GM04504 (cell line): Measurements from ENCODE around the gene POLR2F.

ENCODE experiments used
- DNase-seq: peaks from one replicate; pipeline ENCODE4 v3.0.0-alpha.2; 2012; ENCODE audit warnings: low read depth

POLR2F gene

GRCh38 chr22:37953437-37954179, at the start of gene POLR2F, which contains the start of gene C22orf23:
TSS of gene POLR2F (plus strand) at chr22:37953699. CDS start at chr22:37953788, 89 bp downstream.
TSS of gene C22orf23 (minus strand) at chr22:37953601. CDS start at chr22:37953149, 452 bp downstream.
- peak; percentile 91 for DNase-seq

GRCh38 chr22:37904572-37905533, 48.6 kb upstream of the POLR2F start:
- DNase-seq = peak; percentile 96

DNA sequence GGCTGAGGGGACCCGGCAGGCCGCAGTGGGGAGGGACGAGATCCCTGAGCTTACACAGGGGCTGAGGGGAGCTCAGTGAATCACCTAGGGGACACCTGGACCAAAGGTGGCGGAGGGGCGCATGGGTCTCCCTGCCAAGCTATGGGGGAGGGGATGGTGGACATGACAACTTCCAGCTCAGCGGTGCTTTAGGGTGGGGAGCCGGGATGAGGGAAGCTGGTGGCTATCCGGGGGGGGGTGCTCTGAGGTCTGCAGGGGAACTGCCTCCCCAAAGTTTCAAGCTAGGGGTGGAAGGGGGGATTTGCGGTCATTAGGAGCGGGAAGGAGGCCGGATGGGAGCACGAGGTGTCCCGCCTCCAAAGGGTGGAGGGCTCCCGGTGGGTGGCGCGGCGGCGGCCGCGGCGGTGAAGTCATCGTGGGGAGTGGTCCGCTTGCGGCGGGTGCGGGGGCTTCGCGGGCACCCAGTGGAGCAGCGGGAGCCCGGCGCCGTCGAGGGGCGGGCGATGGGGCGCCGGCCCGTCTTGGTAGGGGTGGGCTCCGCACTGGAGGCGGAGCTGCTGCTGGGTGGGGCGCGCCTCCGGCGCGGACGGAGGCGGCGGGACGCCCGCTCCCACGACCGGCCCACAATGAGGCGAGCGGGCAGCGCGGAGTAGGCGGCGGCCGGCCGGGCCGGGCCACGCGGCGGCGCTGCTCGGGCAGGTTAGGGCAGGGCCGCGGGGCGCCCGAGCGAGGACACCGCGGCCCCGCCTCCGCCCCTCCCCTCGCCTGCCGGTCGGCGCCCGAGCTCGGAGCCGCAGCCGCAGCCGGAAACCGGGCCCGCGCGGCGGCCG, 47.8 kb upstream of the POLR2F start, which contains the start of gene MICALL1:
TSS of gene MICALL1 (plus strand) at position 764 of the 830 bp plus-strand sequence. CDS start 126 bp downstream, outside the sequence.
- DNase-seq = peak; percentile 66

DNA sequence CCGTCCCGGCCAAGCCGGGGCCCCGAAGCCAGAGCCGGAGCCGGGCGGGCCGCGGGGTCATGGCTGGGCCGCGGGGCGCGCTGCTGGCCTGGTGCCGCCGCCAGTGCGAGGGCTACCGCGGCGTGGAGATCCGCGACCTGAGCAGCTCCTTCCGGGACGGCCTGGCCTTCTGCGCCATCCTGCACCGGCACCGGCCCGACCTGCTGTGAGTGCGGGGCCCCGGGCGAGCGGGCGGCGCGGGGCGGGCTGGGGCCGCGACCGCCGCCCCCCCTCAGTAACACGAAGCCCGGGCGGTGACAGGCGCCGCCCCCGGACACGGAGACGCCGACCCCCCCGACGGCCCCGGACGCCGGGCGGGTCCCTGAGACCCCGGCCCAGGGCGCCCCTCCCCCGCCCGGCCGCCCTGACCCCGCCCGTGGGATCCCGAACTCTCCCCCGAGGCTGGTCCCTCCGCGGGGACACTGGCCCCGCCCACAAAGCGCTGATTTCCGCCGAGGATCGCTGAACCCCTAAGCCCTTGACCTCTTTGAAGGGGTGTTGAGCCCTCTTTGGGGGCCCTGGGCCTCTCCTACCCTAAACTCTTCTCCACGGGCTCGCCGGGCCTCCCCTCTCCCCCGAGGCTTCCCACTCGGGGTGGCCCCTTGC, 47.0 kb upstream of the POLR2F start:
- DNase-seq = no peak

DNA sequence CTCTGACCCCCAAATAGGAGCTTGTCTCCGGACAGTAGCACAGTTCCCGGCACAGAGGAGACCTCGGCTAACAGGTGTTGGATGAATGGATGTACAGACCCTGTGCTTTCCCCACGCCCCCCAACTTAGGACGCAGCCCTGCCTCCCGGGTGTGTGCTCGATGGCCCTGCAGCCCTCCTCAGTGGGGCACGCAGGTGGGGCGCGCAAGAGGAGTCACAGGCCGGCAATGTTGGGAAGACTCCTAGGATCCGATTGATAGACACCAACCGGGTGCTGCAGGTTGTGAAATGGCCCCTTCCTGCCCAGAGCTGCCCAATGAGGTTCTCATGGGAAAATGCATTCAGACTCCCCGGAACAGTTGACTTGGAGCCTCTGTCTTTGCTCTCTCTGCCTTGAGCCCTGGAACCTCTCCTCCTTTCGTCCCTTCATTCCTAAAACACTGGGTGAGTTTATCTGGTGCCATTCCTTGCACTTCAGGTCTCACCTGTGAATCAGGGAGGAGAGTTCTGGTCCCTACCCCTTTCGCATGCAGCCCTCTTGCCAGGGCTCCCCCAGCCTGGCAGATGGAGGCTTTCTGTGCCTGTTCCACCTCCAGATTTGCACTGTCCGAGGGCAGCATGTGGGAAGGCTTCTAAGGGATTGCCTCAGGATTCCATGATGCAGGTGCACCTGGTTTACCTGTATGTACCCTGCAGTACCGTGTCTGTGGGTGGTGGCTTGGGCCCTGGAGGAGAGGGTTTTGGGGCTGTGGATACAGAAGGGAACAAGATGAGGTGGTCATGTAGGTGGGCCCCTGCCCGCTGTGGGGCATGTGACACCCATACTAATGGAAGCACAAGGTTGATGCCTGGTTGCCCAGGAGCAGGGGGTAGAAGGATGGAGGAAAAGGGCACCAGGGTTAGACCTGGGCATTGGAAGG, 46.2 kb upstream of the POLR2F start:
- DNase-seq = no peak

DNA sequence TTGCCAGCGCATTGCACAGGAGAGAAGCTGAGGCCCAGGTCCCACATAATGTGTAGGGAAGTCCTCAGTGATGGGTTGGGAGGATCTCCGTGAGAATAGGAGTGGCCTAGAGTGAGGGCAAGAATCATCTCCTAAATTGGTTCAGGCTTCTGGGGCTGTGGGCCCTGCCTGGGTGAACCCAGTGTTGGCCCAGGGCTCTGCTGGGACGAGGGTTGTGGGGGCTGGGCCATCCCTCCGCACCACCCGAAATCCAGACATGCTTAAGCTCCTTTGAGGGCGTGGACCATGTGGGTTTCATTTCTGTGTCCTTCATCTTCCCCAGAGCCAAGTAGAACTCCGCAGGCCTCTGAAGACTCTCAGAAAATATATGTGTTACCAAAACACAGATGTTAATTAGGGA, 43.7 kb upstream of the POLR2F start:
- no peak for DNase-seq

GRCh38 chr22:37910890-37911672, 42.4 kb upstream of the POLR2F start:
- DNase-seq = no peak

GRCh38 chr22:37911697-37912096, 41.8 kb upstream of the POLR2F start:
- no peak for DNase-seq

DNA sequence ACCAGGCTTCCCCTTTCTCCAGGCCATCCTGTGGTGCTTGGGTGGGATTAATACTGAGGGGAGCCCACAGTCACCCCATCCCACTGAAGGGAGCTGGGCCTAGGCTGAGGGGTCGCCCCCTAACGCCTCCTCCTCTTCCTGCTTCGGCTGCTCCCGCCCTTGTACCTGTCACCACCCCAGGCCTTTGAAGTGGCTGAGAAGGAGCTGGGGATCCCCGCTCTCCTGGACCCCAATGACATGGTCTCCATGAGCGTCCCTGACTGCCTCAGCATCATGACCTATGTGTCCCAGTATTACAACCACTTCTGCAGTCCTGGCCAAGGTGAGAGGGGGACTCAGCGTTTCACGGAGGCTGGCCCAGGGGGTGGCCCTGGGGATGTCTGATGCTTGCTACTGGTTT, 41.3 kb upstream of the POLR2F start:
- no peak for DNase-seq

GRCh38 chr22:37913233-37913721, 40.2 kb upstream of the POLR2F start:
- DNase-seq = no peak

GRCh38 chr22:37916311-37916710, 37.2 kb upstream of the POLR2F start:
- DNase-seq = no peak

GRCh38 chr22:37917874-37918548, 35.5 kb upstream of the POLR2F start:
- no peak for DNase-seq

DNA sequence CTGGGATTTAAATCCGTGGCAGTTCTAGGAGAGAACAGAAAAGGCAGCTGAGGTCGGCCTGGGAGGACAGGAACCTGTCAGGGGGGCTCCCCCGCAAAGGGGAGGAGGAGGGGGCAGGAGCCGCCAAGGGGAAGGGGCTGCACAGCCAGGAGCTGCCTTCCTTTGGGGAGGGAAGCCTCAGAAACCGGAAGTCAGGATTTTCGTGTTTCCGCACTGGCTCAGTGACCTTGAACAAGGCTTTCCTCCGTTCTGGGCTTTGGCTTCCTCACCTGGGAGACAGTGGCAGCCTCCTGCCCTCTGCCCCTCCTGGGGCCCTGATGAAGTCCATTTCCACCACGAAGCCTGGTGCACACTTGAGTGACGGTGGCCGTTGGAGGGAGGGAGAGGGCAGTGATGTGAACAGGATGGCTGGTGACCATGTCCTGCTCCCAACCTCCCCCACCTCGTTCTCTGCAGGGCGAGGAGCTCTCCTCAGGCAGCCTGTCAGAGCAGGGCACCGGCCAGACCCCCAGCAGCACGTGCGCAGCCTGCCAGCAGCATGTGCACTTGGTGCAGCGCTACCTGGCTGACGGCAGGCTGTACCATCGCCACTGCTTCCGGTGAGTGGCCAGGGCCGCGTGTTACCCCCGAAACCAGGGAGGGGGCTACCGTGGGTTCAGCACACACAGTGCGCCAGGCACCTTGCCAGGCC, 34.8 kb upstream of the POLR2F start:
- DNase-seq = no peak

DNA sequence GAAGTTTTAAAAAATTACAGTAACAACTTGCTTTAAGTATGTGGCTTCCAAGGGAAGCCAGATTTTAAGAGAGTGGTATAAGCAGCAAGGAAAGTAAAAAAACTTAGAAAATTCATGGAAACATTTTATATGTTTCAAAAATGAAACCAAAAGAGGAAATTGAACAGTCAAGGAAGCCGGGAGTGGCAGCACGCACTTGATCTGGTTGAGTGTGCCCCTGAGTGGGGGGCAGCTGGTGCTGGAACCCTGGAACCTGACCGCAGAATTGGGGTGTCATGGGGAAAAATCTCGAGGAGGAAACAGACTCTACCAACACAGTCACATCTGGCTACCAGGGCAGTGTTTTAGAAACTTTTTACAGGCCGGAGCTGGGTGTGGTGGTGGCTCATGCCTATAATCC, 33.4 kb upstream of the POLR2F start:
- no peak for DNase-seq

DNA sequence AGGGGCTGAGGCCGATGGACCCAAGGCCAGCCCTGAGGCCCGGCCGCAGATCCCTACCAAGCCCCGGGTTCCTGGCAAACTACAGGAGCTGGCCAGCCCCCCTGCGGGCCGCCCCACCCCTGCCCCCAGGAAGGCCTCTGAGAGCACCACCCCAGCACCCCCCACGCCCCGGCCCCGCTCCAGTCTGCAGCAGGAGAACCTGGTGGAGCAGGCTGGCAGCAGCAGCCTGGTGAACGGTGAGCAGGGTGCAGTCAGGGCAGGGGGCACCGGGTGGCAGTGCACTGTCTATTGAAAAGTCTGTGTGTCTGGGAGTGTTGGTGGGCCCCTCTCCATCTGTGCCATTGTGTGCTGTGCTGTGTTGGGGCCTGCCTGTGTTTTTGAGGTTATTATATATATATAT, 31.3 kb upstream of the POLR2F start:
- no peak for DNase-seq

- no peak for DNase-seq
These were observed 29.6 kb upstream of the POLR2F start for GRCh38 chr22:37923927-37924326.

GRCh38 chr22:37924386-37925065, 29.0 kb upstream of the POLR2F start:
- DNase-seq = no peak
